ENCODE results near the gene GHDC. TPM values are rescaled to one million over a fixed set of nuclear protein-coding genes. Genes with fewer than 3 reads are reported as not detected.

The GHDC gene
- total and polyA plus RNA-seq, 2 of the 13 experiments (the other 11 are each of a cell fraction or from before 2014, with no cell fraction given) = 15.4 to 22.5 TPM

DNA sequence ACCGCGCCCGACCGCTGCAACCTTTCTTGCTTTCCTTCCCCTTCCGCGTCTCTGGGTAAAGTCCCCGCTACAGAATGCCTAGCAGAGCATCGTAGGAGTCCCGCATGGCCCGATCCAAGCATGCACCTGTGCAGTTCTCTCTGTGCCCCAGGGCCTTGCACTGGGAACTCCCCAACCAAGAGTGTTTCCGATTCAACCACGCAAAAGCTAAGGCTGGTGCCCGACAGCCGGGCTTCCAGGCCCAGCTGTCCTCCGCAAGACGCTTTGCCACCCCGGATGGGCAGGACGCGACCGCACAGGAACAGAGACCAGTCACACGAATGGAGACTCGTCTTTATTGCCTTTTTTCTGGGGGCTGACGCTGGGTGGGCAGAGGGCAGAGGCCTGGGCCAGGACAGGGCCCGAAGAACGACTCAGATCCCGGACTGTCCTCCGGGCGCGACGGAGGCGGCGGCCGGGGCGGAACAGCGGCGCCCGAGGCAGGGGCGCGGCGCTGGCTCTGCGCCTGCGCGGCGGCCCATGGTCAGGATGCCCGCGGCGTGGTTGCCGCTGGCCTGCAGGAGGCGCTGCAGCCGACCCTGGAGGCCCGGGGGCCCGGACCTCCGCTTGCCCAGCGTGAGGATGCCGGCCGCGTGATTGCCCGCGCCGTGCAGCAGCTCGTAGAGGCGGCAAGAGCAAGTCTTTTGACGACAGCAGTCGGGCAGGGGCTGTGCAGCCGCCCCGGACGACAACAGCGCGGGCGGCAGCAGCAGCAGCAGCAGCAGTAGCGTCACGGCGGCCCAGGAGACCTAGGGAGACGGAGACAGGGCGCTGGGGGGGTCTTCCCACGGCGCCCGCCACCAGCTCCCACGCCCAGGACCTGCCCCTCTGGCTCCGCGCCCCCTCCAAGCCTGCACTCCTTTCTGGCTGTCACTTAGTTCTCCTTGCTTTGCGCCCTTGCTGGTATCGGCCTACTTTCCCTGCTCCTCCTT lies 10.3 kb downstream of the GHDC start (continued):
- peak; percentile 11; the same call in 1 of the 2 replicates for TF ChIP-seq SOX5 (CRISPR knock-in tag; IDR thresholded peaks at IDR 0.05; ENCODE audit: borderline replicate concordance)
- no peak for TF ChIP-seq TAF15 (IDR thresholded peaks at IDR 0.05; ENCODE audit: low read depth, low read length, poor library complexity, severe bottlenecking)
- TF ChIP-seq RELA (CRISPR knock-in tag; IDR thresholded peaks at IDR 0.05) = no peak; the same call in 1 of the 2 replicates
- peak; percentile 90 for TF ChIP-seq ZFAT (CRISPR knock-in tag; conservative IDR thresholded peaks at IDR 0.05)
- TF ChIP-seq KLF12 (CRISPR knock-in tag; IDR thresholded peaks at IDR 0.05; ENCODE audit: borderline replicate concordance) = peak; percentile 96
- TF ChIP-seq, protein P1, sequence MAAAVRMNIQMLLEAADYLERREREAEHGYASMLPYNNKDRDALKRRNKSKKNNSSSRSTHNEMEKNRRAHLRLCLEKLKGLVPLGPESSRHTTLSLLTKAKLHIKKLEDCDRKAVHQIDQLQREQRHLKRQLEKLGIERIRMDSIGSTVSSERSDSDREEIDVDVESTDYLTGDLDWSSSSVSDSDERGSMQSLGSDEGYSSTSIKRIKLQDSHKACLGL (CRISPR knock-in tag; IDR thresholded peaks at IDR 0.05) = peak; percentile 94
- no peak for TF ChIP-seq ZNF33A (CRISPR knock-in tag; IDR thresholded peaks at IDR 0.05; ENCODE audit: borderline replicate concordance)
- no peak for TF ChIP-seq ZNF432 (CRISPR knock-in tag; IDR thresholded peaks at IDR 0.05; ENCODE audit: borderline replicate concordance)
- TF ChIP-seq, protein P2, sequence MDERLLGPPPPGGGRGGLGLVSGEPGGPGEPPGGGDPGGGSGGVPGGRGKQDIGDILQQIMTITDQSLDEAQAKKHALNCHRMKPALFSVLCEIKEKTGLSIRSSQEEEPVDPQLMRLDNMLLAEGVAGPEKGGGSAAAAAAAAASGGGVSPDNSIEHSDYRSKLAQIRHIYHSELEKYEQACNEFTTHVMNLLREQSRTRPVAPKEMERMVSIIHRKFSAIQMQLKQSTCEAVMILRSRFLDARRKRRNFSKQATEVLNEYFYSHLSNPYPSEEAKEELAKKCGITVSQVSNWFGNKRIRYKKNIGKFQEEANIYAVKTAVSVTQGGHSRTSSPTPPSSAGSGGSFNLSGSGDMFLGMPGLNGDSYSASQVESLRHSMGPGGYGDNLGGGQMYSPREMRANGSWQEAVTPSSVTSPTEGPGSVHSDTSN (CRISPR knock-in tag; IDR thresholded peaks at IDR 0.05) = 0 out of 2 replicates have a peak, but pooled peaks have one; percentile 5
- TF ChIP-seq CBFB (CRISPR knock-in tag; IDR thresholded peaks at IDR 0.05) = peak; percentile 81
- TF ChIP-seq, protein P3, sequence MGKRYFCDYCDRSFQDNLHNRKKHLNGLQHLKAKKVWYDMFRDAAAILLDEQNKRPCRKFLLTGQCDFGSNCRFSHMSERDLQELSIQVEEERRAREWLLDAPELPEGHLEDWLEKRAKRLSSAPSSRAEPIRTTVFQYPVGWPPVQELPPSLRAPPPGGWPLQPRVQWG (CRISPR knock-in tag; IDR thresholded peaks at IDR 0.05; ENCODE audit: borderline replicate concordance, low read depth) = no peak
- TF ChIP-seq, protein P4, sequence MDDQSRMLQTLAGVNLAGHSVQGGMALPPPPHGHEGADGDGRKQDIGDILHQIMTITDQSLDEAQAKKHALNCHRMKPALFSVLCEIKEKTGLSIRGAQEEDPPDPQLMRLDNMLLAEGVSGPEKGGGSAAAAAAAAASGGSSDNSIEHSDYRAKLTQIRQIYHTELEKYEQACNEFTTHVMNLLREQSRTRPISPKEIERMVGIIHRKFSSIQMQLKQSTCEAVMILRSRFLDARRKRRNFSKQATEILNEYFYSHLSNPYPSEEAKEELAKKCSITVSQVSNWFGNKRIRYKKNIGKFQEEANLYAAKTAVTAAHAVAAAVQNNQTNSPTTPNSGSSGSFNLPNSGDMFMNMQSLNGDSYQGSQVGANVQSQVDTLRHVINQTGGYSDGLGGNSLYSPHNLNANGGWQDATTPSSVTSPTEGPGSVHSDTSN (CRISPR knock-in tag; IDR thresholded peaks at IDR 0.05; ENCODE audit: borderline replicate concordance) = peak; percentile 72; the same call in 1 of the 2 replicates
- TF ChIP-seq ZNF773 (CRISPR knock-in tag; IDR thresholded peaks at IDR 0.05; ENCODE audit: borderline replicate concordance) = peak; percentile 72
- TF ChIP-seq ZNF235 (CRISPR knock-in tag; IDR thresholded peaks at IDR 0.05; ENCODE audit: borderline replicate concordance) = 0 out of 2 replicates have a peak, but pooled peaks have one; percentile 27
- peak; percentile 57 for TF ChIP-seq MED1 (CRISPR knock-in tag; IDR thresholded peaks at IDR 0.05)
- peak; percentile 78 for TF ChIP-seq POLR2AphosphoS5 (IDR thresholded peaks at IDR 0.05; ENCODE audit: low read depth, low read length)
- no peak; the same call in 1 of the 2 replicates for TF ChIP-seq ZNF546 (CRISPR knock-in tag; conservative IDR thresholded peaks at IDR 0.05)
- TF ChIP-seq, protein P5, sequence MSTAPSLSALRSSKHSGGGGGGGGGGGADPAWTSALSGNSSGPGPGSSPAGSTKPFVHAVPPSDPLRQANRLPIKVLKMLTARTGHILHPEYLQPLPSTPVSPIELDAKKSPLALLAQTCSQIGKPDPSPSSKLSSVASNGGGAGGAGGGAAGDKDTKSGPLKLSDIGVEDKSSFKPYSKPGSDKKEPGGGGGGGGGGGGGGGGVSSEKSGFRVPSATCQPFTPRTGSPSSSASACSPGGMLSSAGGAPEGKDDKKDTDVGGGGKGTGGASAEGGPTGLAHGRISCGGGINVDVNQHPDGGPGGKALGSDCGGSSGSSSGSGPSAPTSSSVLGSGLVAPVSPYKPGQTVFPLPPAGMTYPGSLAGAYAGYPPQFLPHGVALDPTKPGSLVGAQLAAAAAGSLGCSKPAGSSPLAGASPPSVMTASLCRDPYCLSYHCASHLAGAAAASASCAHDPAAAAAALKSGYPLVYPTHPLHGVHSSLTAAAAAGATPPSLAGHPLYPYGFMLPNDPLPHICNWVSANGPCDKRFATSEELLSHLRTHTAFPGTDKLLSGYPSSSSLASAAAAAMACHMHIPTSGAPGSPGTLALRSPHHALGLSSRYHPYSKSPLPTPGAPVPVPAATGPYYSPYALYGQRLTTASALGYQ (CRISPR knock-in tag; IDR thresholded peaks at IDR 0.05) = no peak
- TF ChIP-seq TP53 (CRISPR knock-in tag; conservative IDR thresholded peaks at IDR 0.05) = peak; percentile 69; the same call in 1 of the 2 replicates
- TF ChIP-seq ZNF337 (CRISPR knock-in tag; IDR thresholded peaks at IDR 0.05; ENCODE audit: borderline replicate concordance, low read depth) = no peak
- peak; percentile 99 for TF ChIP-seq PHF8 (CRISPR knock-in tag; IDR thresholded peaks at IDR 0.05)
- no peak for TF ChIP-seq ZKSCAN8 (CRISPR knock-in tag; IDR thresholded peaks at IDR 0.05; ENCODE audit: borderline replicate concordance)
- peak; percentile 95 for TF ChIP-seq BRD4 (CRISPR knock-in tag; IDR thresholded peaks at IDR 0.05)
- no peak for TF ChIP-seq CBX1 (IDR thresholded peaks at IDR 0.05; ENCODE audit: low read depth)
- TF ChIP-seq ZNF878 (CRISPR knock-in tag; IDR thresholded peaks at IDR 0.05) = no peak
